Endothelial cell (in vitro differentiated cells): ENCODE measurements around the gene MYO1D. TPM values are rescaled to one million over a fixed set of nuclear protein-coding genes. Genes with fewer than 3 reads are reported as not detected.

Source experiments
- DNase-seq: peaks from one replicate; pipeline ENCODE4 v3.0.0; 2021; ENCODE audit warnings: low spot score
- H3K27ac Mint-ChIP-seq: one replicate; pipeline ENCODE4 v1.8.0; 2021; ENCODE audit warnings: mixed read lengths, inconsistent platforms; ENCODE audit not compliant: unreplicated experiment
- H3K27me3 Mint-ChIP-seq: one replicate; pipeline ENCODE4 v1.8.0; 2021; ENCODE audit warnings: mild to moderate bottlenecking, moderate library complexity, mixed read lengths, inconsistent platforms; ENCODE audit not compliant: unreplicated experiment
- H3K36me3 Mint-ChIP-seq: one replicate; pipeline ENCODE4 v1.8.0; 2021; ENCODE audit warnings: mild to moderate bottlenecking, low read depth, mixed read lengths, inconsistent platforms; ENCODE audit not compliant: unreplicated experiment
- H3K4me1 Mint-ChIP-seq: one replicate; pipeline ENCODE4 v1.8.0; 2021; ENCODE audit warnings: mild to moderate bottlenecking, mixed read lengths, inconsistent platforms; ENCODE audit not compliant: unreplicated experiment
- H3K4me3 Mint-ChIP-seq: one replicate; pipeline ENCODE4 v1.8.0; 2021; ENCODE audit warnings: mild to moderate bottlenecking, mixed read lengths, inconsistent platforms; ENCODE audit not compliant: unreplicated experiment
- H3K9me3 Mint-ChIP-seq: one replicate; pipeline ENCODE4 v1.8.0; 2021; ENCODE audit warnings: mixed read lengths, inconsistent platforms; ENCODE audit not compliant: unreplicated experiment
- total RNA-seq: library from RNA; stranded (reverse); fragmentation: NEBNext Ultra II Directional; extraction: Animal tissue kit (Norgen Biotek cat#: 25700); gene quantifications from one replicate; pipeline ENCODE4 v1.2.1, GENCODE V29; 2021; ENCODE audit not compliant: unreplicated experiment
- TF ChIP-seq, protein P1 (sequence below): fragments of 200-600 bp; sonication (generic); IDR thresholded peaks from one replicate; pipeline ENCODE4 v1.5.0; 2021; ENCODE audit warnings: antibody characterized with exemption; ENCODE audit not compliant: unreplicated experiment

Gene MYO1D
- total RNA-seq, 1 donor from 2014 or later: 26.4 TPM

DNA sequence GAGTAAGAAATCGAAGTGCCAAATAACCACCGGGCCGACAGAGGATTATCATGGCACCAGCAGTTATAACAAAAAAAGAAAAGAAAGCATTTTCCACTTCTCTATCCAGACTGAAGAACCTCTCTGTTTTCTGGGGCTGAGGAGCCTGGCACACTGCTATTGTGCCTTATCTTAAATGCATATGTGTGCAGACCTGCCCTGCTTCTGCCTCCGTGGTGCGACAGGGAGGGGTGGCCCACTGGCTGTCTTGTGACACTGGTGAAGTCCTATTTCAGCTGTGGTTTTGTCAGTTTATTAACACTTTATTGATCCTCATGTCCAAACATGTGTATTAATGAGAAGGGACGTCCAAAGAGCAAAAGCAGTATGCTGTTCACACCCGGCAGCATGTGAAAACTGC lies 334.7 kb downstream of the MYO1D start:
- Mint-ChIP-seq H3K27me3 (no peaks in the 10 kb centered on the region), H3K4me3 (no peak overlapping the region), H3K36me3 (peaks cover 4% of the 10 kb centered on the region), H3K4me1 (peaks cover 8% of the 10 kb centered on the region), H3K9me3 (no peaks in the 10 kb centered on the region), H3K27ac (no peak overlapping the region)
- TF ChIP-seq, protein P1, sequence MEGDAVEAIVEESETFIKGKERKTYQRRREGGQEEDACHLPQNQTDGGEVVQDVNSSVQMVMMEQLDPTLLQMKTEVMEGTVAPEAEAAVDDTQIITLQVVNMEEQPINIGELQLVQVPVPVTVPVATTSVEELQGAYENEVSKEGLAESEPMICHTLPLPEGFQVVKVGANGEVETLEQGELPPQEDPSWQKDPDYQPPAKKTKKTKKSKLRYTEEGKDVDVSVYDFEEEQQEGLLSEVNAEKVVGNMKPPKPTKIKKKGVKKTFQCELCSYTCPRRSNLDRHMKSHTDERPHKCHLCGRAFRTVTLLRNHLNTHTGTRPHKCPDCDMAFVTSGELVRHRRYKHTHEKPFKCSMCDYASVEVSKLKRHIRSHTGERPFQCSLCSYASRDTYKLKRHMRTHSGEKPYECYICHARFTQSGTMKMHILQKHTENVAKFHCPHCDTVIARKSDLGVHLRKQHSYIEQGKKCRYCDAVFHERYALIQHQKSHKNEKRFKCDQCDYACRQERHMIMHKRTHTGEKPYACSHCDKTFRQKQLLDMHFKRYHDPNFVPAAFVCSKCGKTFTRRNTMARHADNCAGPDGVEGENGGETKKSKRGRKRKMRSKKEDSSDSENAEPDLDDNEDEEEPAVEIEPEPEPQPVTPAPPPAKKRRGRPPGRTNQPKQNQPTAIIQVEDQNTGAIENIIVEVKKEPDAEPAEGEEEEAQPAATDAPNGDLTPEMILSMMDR: no peak
- DNase-seq: no peak

DNA sequence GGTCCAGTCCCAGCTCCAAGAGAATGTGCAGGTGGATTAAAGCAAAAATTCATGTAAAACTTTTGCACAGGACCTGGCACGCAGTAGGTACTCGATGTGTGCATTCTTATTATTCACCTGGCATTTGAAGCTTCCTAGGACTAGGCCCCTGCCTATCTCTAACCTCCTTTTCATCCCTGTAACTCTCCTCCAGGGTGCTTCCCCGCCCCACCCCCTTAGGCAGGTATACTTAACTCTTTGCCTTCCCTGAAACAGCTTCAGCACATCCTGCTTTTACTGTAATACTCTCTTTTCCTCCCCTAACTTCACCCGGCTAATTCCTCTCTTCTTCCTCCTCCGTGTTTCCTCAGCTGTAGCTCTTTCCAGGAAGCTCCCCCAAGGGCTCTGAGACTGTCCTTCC lies 335.3 kb downstream of the MYO1D start:
- no peaks in the 10 kb centered on the region for H3K9me3 Mint-ChIP-seq
- TF ChIP-seq, protein P1: no peak
- no peak for DNase-seq
- H3K36me3 Mint-ChIP-seq: peaks cover 4% of the 10 kb centered on the region
- no peak overlapping the region for H3K4me3 Mint-ChIP-seq
- H3K4me1 Mint-ChIP-seq: peaks cover 12% of the 10 kb centered on the region
- no peaks in the 10 kb centered on the region for H3K27me3 Mint-ChIP-seq
- no peak overlapping the region for H3K27ac Mint-ChIP-seq

DNA sequence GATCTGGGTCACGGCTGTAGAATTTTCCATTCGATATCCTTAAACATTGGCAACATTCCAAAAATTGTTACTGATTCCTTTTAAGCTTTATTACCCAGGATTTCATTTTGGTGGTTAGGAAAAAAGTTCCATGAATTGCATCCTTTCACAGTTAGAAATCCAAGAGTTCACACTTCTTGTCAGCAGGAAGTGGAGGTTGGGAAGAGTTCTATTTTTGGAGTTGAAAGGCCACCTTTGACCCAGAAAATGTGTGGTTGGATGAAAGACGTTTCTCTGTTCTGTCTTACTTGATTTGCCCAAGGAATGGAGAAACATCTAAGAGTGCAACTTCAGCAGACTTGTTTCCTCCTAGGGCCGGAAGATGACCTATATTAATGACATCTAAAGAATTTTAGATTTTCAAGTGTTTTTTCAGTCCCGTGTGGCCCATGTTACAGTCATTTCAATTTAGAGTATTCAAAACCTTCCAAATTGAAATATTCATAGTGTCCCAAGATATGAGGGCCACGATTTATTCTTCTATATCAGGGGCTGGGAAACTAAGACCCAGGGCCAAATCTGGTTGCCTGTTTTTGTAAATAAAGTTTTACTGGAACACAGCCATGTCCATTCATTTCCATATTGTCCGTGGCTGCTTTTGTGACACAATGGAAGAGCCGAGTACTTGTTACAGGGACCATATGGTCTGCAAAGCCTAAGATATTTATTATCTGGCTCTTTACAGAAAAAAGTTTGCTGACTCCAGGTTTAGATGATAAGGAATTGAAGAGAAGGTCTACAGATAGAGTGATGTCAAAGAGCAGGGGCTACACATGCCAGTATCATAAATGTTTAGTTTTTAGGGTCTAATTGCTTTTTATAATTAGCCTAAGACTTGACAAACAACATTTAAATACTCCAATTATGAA lies 339.9 kb downstream of the MYO1D start:
- peaks cover 12% of the 10 kb centered on the region for H3K4me1 Mint-ChIP-seq
- no peak overlapping the region for H3K27ac Mint-ChIP-seq
- H3K36me3 Mint-ChIP-seq: peaks cover 4% of the 10 kb centered on the region

DNA sequence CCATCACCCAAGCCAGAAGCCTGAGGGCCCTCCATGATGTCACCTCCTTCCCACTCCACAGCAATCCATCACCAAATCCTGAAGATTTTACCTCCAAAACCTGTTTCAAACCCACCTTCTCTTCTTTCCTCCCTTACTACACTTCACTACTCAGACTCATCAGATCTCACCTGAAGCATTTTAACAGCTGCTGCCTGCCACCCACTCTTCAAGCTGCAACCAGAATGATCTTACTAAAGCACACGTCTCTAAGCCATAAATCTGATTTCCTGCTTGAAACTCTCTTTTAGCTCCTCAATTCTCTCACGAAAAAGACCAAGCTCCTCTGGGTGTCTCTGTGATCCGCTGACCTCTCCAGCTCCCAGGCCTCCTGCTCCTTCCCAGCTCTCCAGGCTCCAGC lies 343.6 kb downstream of the MYO1D start:
- H3K9me3 Mint-ChIP-seq: no peaks in the 10 kb centered on the region
- H3K36me3 Mint-ChIP-seq: no peaks in the 10 kb centered on the region
- TF ChIP-seq, protein P1: no peak
- peaks cover 1% of the 10 kb centered on the region for H3K27me3 Mint-ChIP-seq
- peaks cover 8% of the 10 kb centered on the region for H3K4me1 Mint-ChIP-seq
- no peak overlapping the region for H3K27ac Mint-ChIP-seq
- no peak for DNase-seq
- no peak overlapping the region for H3K4me3 Mint-ChIP-seq

More for the DNA sequence above, 339.9 kb downstream of the MYO1D start:
- TF ChIP-seq, protein P1: no peak
- H3K4me3 Mint-ChIP-seq: no peak overlapping the region
- H3K27me3 Mint-ChIP-seq: peaks cover 1% of the 10 kb centered on the region
- DNase-seq: no peak
- H3K9me3 Mint-ChIP-seq: no peaks in the 10 kb centered on the region

DNA sequence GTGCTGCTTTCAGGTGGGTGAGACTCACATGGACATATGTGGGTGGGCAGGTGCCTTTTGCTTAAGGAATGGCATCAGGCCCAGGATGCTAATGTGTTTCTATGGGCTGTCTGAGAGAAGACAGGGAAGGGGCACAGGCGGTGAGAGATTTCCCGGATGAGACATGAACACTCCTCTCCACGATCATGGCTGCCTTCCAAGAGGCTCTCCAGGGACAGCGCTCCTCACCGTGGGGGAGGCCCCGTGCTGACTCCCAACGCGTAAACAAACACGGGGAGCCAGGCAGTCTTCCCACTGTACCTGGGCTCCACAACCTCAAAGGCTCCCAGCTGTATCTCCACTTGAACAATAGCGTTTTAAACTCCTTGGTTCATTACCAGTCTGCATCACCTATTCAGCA lies 347.3 kb downstream of the MYO1D start:
- no peak overlapping the region for H3K4me3 Mint-ChIP-seq
- no peak for DNase-seq
- H3K36me3 Mint-ChIP-seq: no peaks in the 10 kb centered on the region
- H3K27me3 Mint-ChIP-seq: peaks cover 1% of the 10 kb centered on the region
- no peaks in the 10 kb centered on the region for H3K9me3 Mint-ChIP-seq
- no peak overlapping the region for H3K27ac Mint-ChIP-seq
- TF ChIP-seq, protein P1: no peak
- H3K4me1 Mint-ChIP-seq: no peaks in the 10 kb centered on the region
